ENCODE data around the gene LRG1.

- no peak for TF ChIP-seq CTCF (optimal IDR thresholded peaks at IDR 0.05 in 1 of 3, IDR thresholded peaks at IDR 0.05 in 1 of 3, conservative IDR thresholded peaks at IDR 0.05 in 1 of 3; ENCODE audit: extremely low read depth in 1 of 3, insufficient read depth in 2 of 3, low read length in 3 of 3)
- TF ChIP-seq EZH2 (IDR thresholded peaks at IDR 0.05; ENCODE audit: low read length), result no peak
These were observed 3.3 kb upstream of the LRG1 start for GRCh38 chr19:4542896-4543841.
